MM.1S (cell line): Measurements from ENCODE around the gene TRMT13.

Source experiments
- DNase-seq: peaks from one replicate; pipeline ENCODE4 v3.0.0-alpha.2; 2015
- H2AFZ ChIP-seq: fragments of 300-600 bp; sonication (generic); 2 replicates; pipeline ENCODE4 v1.6.0; 2016; ENCODE audit warnings: antibody characterized with exemption, low read length
- H3F3A ChIP-seq: fragments of 300-600 bp; sonication (generic); 2 replicates; pipeline ENCODE4 v1.6.1; 2016; ENCODE audit warnings: mild to moderate bottlenecking, antibody characterized with exemption, low read length, moderate library complexity, mixed read lengths; ENCODE audit not compliant: insufficient read depth
- H3K27ac ChIP-seq: fragments of 300-600 bp; sonication (generic); 2 replicates; pipeline ENCODE4 v1.5.1; 2016; ENCODE audit warnings: mild to moderate bottlenecking, low read length
- H3K27me3 ChIP-seq: fragments of 300-600 bp; sonication (generic); replicated peaks from 2 replicates; pipeline ENCODE4 v1.6.0; 2016; ENCODE audit warnings: low read length; ENCODE audit not compliant: insufficient read depth
- H3K36me3 ChIP-seq: fragments of 300-600 bp; sonication (generic); replicated peaks from 2 replicates; pipeline ENCODE4 v1.6.1; 2016; ENCODE audit warnings: mild to moderate bottlenecking, low read length, mixed read lengths; ENCODE audit not compliant: insufficient read depth
- H3K4me1 ChIP-seq: fragments of 300-600 bp; sonication (generic); 2 replicates; pipeline ENCODE4 v1.6.1; 2016; ENCODE audit warnings: low read length, mixed read lengths
- H3K4me2 ChIP-seq: fragments of 300-600 bp; sonication (generic); 2 replicates; pipeline ENCODE4 v1.6.0; 2016; ENCODE audit warnings: low read depth, low read length
- H3K4me3 ChIP-seq: fragments of 300-600 bp; sonication (generic); 2 replicates; pipeline ENCODE4 v1.5.1; 2016; ENCODE audit warnings: low read length, mixed read lengths
- H3K79me2 ChIP-seq: fragments of 300-600 bp; sonication (generic); 2 replicates; pipeline ENCODE4 v1.6.1; 2016; ENCODE audit warnings: mixed run types, low read length, mixed read lengths
- H3K9ac ChIP-seq: fragments of 300-600 bp; sonication (generic); 2 replicates; pipeline ENCODE4 v1.6.1; 2016; ENCODE audit warnings: low read length, mixed read lengths
- H3K9me2 ChIP-seq: fragments of 300-600 bp; sonication (generic); replicated peaks from 2 replicates; pipeline ENCODE4 v1.6.1; 2016; ENCODE audit warnings: mild to moderate bottlenecking, low read length, mixed read lengths; ENCODE audit not compliant: insufficient read depth
- H3K9me3 ChIP-seq: fragments of 300-600 bp; sonication (generic); replicated peaks from 2 replicates; pipeline ENCODE4 v1.6.1; 2016; ENCODE audit warnings: mild to moderate bottlenecking, low read length, mixed read lengths; ENCODE audit not compliant: insufficient read depth
- H4K20me1 ChIP-seq: fragments of 300-600 bp; sonication (generic); 2 replicates; pipeline ENCODE4 v1.6.1; 2016; ENCODE audit warnings: mild to moderate bottlenecking, low read length, moderate library complexity, mixed read lengths; ENCODE audit not compliant: insufficient read depth
- EZH2 ChIP-seq: fragments of 300-600 bp; sonication (generic); optimal IDR thresholded peaks from 2 replicates; pipeline ENCODE3; 2017; ENCODE audit warnings: low read depth, mild to moderate bottlenecking, antibody characterized with exemption, low read length, mixed read lengths
- EZH2phosphoT487 ChIP-seq: fragments of 300-600 bp; sonication (generic); IDR thresholded peaks from 2 replicates; pipeline ENCODE4 v1.6.1; 2018; ENCODE audit warnings: antibody characterized with exemption, low read length
- TF ChIP-seq, protein P1 (sequence below): fragments of 300-600 bp; sonication (generic); IDR thresholded peaks from 2 replicates; pipeline ENCODE4 v1.5.1; 2016; ENCODE audit warnings: antibody characterized with exemption, low read length, mixed read lengths

The TRMT13 gene

DNA sequence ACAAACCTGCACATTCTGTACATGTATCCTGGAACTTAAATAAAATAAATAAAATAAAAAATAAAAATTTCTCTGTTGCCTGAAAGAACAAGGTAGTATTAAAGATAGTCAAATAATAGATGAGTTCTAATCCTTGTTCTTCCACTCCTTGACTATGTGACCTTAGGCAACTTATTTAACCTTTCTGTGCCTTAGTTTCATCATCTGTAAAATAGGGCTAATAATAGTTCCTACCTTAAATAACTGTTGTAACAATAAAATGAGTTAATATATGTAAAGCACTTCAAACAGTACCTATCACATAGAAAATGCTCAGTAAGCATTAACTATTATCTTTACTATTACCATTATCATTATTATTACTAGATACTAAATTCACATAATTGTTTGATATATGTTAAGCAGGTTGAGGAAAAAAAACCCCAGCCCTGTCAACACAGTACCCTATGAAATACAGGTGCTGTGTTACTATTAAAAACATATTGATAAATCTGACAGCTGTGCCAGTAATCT, 23.4 kb upstream of the TRMT13 start:
- no peak overlapping the region for H2AFZ ChIP-seq
- H3K9me3 ChIP-seq = no peaks in the 10 kb centered on the region
- H4K20me1 ChIP-seq = no peaks in the 10 kb centered on the region
- no peak overlapping the region for H3K9ac ChIP-seq
- H3K27me3 ChIP-seq = no peaks in the 10 kb centered on the region
- H3K79me2 ChIP-seq = no peaks in the 10 kb centered on the region
- no peak overlapping the region for H3K4me3 ChIP-seq
- TF ChIP-seq EZH2 (no peak), EZH2phosphoT487 (no peak)
- TF ChIP-seq, protein P1, sequence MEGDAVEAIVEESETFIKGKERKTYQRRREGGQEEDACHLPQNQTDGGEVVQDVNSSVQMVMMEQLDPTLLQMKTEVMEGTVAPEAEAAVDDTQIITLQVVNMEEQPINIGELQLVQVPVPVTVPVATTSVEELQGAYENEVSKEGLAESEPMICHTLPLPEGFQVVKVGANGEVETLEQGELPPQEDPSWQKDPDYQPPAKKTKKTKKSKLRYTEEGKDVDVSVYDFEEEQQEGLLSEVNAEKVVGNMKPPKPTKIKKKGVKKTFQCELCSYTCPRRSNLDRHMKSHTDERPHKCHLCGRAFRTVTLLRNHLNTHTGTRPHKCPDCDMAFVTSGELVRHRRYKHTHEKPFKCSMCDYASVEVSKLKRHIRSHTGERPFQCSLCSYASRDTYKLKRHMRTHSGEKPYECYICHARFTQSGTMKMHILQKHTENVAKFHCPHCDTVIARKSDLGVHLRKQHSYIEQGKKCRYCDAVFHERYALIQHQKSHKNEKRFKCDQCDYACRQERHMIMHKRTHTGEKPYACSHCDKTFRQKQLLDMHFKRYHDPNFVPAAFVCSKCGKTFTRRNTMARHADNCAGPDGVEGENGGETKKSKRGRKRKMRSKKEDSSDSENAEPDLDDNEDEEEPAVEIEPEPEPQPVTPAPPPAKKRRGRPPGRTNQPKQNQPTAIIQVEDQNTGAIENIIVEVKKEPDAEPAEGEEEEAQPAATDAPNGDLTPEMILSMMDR = no peak
- no peaks in the 10 kb centered on the region for H3K36me3 ChIP-seq
- no peak overlapping the region for H3K4me2 ChIP-seq
- no peak overlapping the region for H3K27ac ChIP-seq
- no peaks in the 10 kb centered on the region for H3F3A ChIP-seq
- DNase-seq = no peak
- no peaks in the 10 kb centered on the region for H3K9me2 ChIP-seq
- H3K4me1 ChIP-seq = no peaks in the 10 kb centered on the region

DNA sequence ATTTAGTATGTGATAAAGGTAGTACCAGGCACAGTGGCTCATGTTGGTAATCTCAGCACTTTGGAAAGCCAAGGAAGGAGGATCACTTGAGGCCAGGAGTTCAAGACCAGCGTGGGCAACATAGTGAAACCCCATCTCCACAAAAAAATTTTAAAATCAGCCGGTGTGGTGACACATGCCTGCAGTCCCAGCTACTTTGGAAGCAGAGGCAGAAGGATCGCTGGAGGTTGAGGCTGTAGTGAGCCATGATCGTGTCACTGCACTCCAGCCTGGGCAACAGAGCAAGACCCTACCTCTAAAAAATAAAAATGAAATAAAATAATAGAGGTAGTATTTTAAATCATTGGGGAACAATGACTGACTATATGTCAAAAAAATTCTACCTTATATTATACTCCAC, 17.4 kb upstream of the TRMT13 start:
- no peaks in the 10 kb centered on the region for H3K79me2 ChIP-seq
- H3F3A ChIP-seq = no peaks in the 10 kb centered on the region
- H3K27ac ChIP-seq = no peak overlapping the region
- no peaks in the 10 kb centered on the region for H3K9me2 ChIP-seq
- H3K4me3 ChIP-seq = no peak overlapping the region
- no peaks in the 10 kb centered on the region for H3K4me1 ChIP-seq
- no peak overlapping the region for H3K4me2 ChIP-seq
- no peaks in the 10 kb centered on the region for H3K9me3 ChIP-seq
- TF ChIP-seq EZH2 (no peak), EZH2phosphoT487 (no peak)
- TF ChIP-seq, protein P1 = no peak
- H4K20me1 ChIP-seq = no peaks in the 10 kb centered on the region
- H2AFZ ChIP-seq = no peak overlapping the region
- H3K27me3 ChIP-seq = no peaks in the 10 kb centered on the region
- no peak for DNase-seq
- no peak overlapping the region for H3K9ac ChIP-seq
- no peaks in the 10 kb centered on the region for H3K36me3 ChIP-seq

DNA sequence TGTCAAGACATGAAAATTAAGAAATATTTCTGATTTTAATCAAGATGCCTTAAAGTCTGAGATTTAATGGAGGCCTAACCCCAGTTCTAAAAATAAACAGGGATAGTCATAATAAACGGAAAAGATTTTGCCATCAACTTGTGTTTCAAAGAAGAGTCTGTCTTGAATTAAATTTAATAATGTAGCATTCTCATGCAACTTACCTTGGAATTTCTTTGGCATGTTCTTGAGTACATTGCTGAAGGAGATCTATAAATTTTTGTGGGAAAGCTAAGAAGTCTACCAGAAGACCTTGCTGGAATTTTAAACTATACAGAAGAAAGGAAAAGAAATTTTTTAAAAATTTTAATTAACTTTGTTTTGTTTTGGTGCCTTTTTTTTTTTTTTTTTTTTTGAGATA, 10.8 kb upstream of the TRMT13 start:
- Histone ChIP-seq H3K9me2 (no peaks in the 10 kb centered on the region), H3K4me2 (no peak overlapping the region), H3K9ac (no peak overlapping the region), H3K9me3 (no peaks in the 10 kb centered on the region), H3K4me1 (no peaks in the 10 kb centered on the region), H3F3A (no peaks in the 10 kb centered on the region), H3K27me3 (no peaks in the 10 kb centered on the region), H3K27ac (no peak overlapping the region), H3K79me2 (0 out of 2 replicates have a peak, but pooled peaks cover 8% of the 10 kb centered on the region), H2AFZ (no peak overlapping the region), H3K4me3 (no peak overlapping the region), H3K36me3 (no peaks in the 10 kb centered on the region), H4K20me1 (no peaks in the 10 kb centered on the region)
- no peak for DNase-seq
- no peak for TF ChIP-seq EZH2phosphoT487

DNA sequence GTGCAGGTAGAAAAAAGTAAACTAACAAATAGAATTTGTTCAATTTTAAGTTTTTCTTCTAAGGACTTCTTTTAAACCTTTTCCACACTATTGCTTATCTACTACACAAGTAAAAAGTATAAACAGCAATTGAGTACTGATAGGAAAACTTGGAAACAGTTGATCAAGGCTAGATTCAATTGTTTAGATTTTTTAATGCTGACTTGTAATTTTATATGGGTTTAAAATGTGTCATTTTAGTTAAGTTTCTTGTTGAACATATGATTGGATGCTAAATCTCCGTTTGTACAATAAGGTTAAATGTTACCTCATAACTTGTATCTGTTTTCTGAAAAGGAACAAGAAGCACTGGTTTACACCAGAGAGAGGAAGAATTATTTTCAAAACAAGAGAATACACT, 5.7 kb upstream of the TRMT13 start:
- H2AFZ ChIP-seq = no peak overlapping the region
- no peaks in the 10 kb centered on the region for H3K9me3 ChIP-seq
- H4K20me1 ChIP-seq = no peaks in the 10 kb centered on the region
- H3K9me2 ChIP-seq = no peaks in the 10 kb centered on the region
- H3K27ac ChIP-seq = no peak overlapping the region
- no peaks in the 10 kb centered on the region for H3K4me1 ChIP-seq
- H3K9ac ChIP-seq = no peak overlapping the region
- no peaks in the 10 kb centered on the region for H3F3A ChIP-seq
- no peak for DNase-seq
- no peak overlapping the region for H3K4me3 ChIP-seq
- peaks cover 48% of the 10 kb centered on the region for H3K79me2 ChIP-seq
- H3K27me3 ChIP-seq = no peaks in the 10 kb centered on the region
- TF ChIP-seq EZH2 (no peak), EZH2phosphoT487 (no peak)
- TF ChIP-seq, protein P1 = no peak
- no peaks in the 10 kb centered on the region for H3K36me3 ChIP-seq
- no peak overlapping the region for H3K4me2 ChIP-seq
